WTC11 (cell line): Measurements from ENCODE around the gene SMARCC2. TPM values are rescaled to one million over a fixed set of nuclear protein-coding genes. Genes with fewer than 3 reads are reported as not detected.

Experiments
- ATF1 ChIP-seq: sonication (generic); formaldehyde crosslinking; IDR thresholded peaks from 2 replicates; pipeline ENCODE4 v1.8.1; 2023; ENCODE audit warnings: mild to moderate bottlenecking, moderate library complexity, missing genetic modification reagents
- CBFB ChIP-seq: sonication (generic); formaldehyde crosslinking; IDR thresholded peaks from 2 replicates; pipeline ENCODE4 v1.8.1; 2022; ENCODE audit warnings: mild to moderate bottlenecking, low read depth, missing genetic modification reagents
- CREM ChIP-seq: sonication (generic); formaldehyde crosslinking; IDR thresholded peaks from 2 replicates; pipeline ENCODE4 v1.8.1; 2022; ENCODE audit warnings: mild to moderate bottlenecking, missing genetic modification reagents, moderate library complexity
- ELF4 ChIP-seq: sonication (generic); formaldehyde crosslinking; IDR thresholded peaks from 2 replicates; pipeline ENCODE4 v1.8.1; 2022; ENCODE audit warnings: low read depth, mild to moderate bottlenecking, moderate library complexity, missing genetic modification reagents
- FOXP1 ChIP-seq: sonication (generic); formaldehyde crosslinking; IDR thresholded peaks from 2 replicates; pipeline ENCODE4 v1.8.0; 2022; ENCODE audit warnings: missing genetic modification reagents, mild to moderate bottlenecking, moderate library complexity, borderline replicate concordance
- GTF2I ChIP-seq: fragments of 250-450 bp; sonication (Bioruptor Pico); conservative IDR thresholded peaks from 2 replicates; pipeline ENCODE4 v1.4.0; 2021; ENCODE audit warnings: mild to moderate bottlenecking
- IRF2 ChIP-seq: sonication (generic); formaldehyde crosslinking; IDR thresholded peaks from 2 replicates; pipeline ENCODE4 v1.8.0; 2022; ENCODE audit warnings: low read depth, missing genetic modification reagents, borderline replicate concordance
- KAT7 ChIP-seq: sonication (generic); formaldehyde crosslinking; IDR thresholded peaks from 2 replicates; pipeline ENCODE4 v1.8.1; 2023; ENCODE audit warnings: missing genetic modification reagents, mild to moderate bottlenecking, borderline replicate concordance
- NFE2L1 ChIP-seq: sonication (generic); formaldehyde crosslinking; IDR thresholded peaks from 2 replicates; pipeline ENCODE4 v1.8.1; 2023; ENCODE audit warnings: missing genetic modification reagents
- NFYB ChIP-seq: sonication (generic); formaldehyde crosslinking; conservative IDR thresholded peaks from 2 replicates; pipeline ENCODE4 v1.8.0; 2022; ENCODE audit warnings: low read depth, missing genetic modification reagents
- NR2C2 ChIP-seq: sonication (generic); formaldehyde crosslinking; IDR thresholded peaks from 2 replicates; pipeline ENCODE4 v1.8.0; 2022; ENCODE audit warnings: mild to moderate bottlenecking, missing genetic modification reagents
- NR3C1 ChIP-seq: sonication (generic); formaldehyde crosslinking; conservative IDR thresholded peaks from 2 replicates; pipeline ENCODE4 v1.8.1; 2023; ENCODE audit warnings: low read depth, mild to moderate bottlenecking, missing genetic modification reagents
- OVOL2 ChIP-seq: fragments of 250-450 bp; sonication (Bioruptor Pico); IDR thresholded peaks from 2 replicates; pipeline ENCODE4 v1.9.0; 2021; ENCODE audit warnings: mild to moderate bottlenecking, borderline replicate concordance
- PRRX2 ChIP-seq: fragments of 250-450 bp; sonication (Bioruptor Pico); IDR thresholded peaks from 2 replicates; pipeline ENCODE4 v1.8.0; 2021; ENCODE audit warnings: mild to moderate bottlenecking
- SMAD3 ChIP-seq: sonication (generic); formaldehyde crosslinking; IDR thresholded peaks from 2 replicates; pipeline ENCODE4 v1.8.0; 2022; ENCODE audit warnings: missing genetic modification reagents, mild to moderate bottlenecking, borderline replicate concordance
- TCF7 ChIP-seq: sonication (generic); formaldehyde crosslinking; IDR thresholded peaks from 2 replicates; pipeline ENCODE4 v1.8.0; 2022; ENCODE audit warnings: mild to moderate bottlenecking, low read depth, missing genetic modification reagents, moderate library complexity
- TEAD1 ChIP-seq: sonication (generic); formaldehyde crosslinking; IDR thresholded peaks from 2 replicates; pipeline ENCODE4 v1.8.0; 2022; ENCODE audit warnings: mild to moderate bottlenecking, missing genetic modification reagents
- TEAD4 ChIP-seq: sonication (generic); formaldehyde crosslinking; IDR thresholded peaks from 2 replicates; pipeline ENCODE4 v1.8.0; 2022; ENCODE audit warnings: mild to moderate bottlenecking, missing genetic modification reagents
- ZNF121 ChIP-seq: sonication (generic); formaldehyde crosslinking; IDR thresholded peaks from 2 replicates; pipeline ENCODE4 v1.8.0; 2023; ENCODE audit warnings: missing genetic modification reagents
- ZNF219 ChIP-seq: sonication (generic); formaldehyde crosslinking; IDR thresholded peaks from 2 replicates; pipeline ENCODE4 v1.8.0; 2023; ENCODE audit warnings: missing genetic modification reagents, mild to moderate bottlenecking, borderline replicate concordance
- ZNF317 ChIP-seq: sonication (generic); formaldehyde crosslinking; IDR thresholded peaks from 2 replicates; pipeline ENCODE4 v1.8.1; 2023; ENCODE audit warnings: low read depth, mild to moderate bottlenecking, moderate library complexity, missing genetic modification reagents, borderline replicate concordance
- ZNF423 ChIP-seq: fragments of 250-450 bp; sonication (Bioruptor Pico); IDR thresholded peaks from 2 replicates; pipeline ENCODE4 v2.1.2; 2022; ENCODE audit warnings: mild to moderate bottlenecking, moderate library complexity
- ZNF671 ChIP-seq: fragments of 250-450 bp; sonication (Bioruptor Pico); IDR thresholded peaks from 2 replicates; pipeline ENCODE4 v1.8.0; 2021; ENCODE audit warnings: mild to moderate bottlenecking
- total RNA-seq: library from RNA; stranded (reverse); gene quantifications from 3 replicates; pipeline ENCODE4 v1.2.3, GENCODE V29; 2021
- TF ChIP-seq, protein P1 (sequence below): fragments of 250-450 bp; sonication (Bioruptor Pico); IDR thresholded peaks from 2 replicates; pipeline ENCODE4 v1.9.0; 2021; ENCODE audit warnings: moderate library complexity, mild to moderate bottlenecking, inconsistent platforms, borderline replicate concordance
- TF ChIP-seq, protein P2 (sequence below): fragments of 250-450 bp; sonication (Bioruptor Pico); IDR thresholded peaks from 2 replicates; pipeline ENCODE4 v1.9.0; 2021; ENCODE audit warnings: mild to moderate bottlenecking
- TF ChIP-seq, protein P3 (sequence below): sonication (generic); formaldehyde crosslinking; IDR thresholded peaks from 2 replicates; pipeline ENCODE4 v1.8.1; 2023; ENCODE audit warnings: mild to moderate bottlenecking, missing genetic modification reagents
- TF ChIP-seq, protein P4 (sequence below): sonication (generic); formaldehyde crosslinking; IDR thresholded peaks from 2 replicates; pipeline ENCODE4 v1.8.1; 2023; ENCODE audit warnings: mild to moderate bottlenecking, missing genetic modification reagents, moderate library complexity
- TF ChIP-seq, protein P5 (sequence below): fragments of 250-450 bp; sonication (Bioruptor Pico); IDR thresholded peaks from 2 replicates; pipeline ENCODE4 v1.8.0; 2021; ENCODE audit warnings: mild to moderate bottlenecking
- TF ChIP-seq, protein P6 (sequence below): sonication (generic); formaldehyde crosslinking; IDR thresholded peaks from 2 replicates; pipeline ENCODE4 v1.8.1; 2022; ENCODE audit warnings: mild to moderate bottlenecking, missing genetic modification reagents, moderate library complexity, borderline replicate concordance
- TF ChIP-seq, protein P7 (sequence below): sonication (generic); formaldehyde crosslinking; IDR thresholded peaks from 2 replicates; pipeline ENCODE4 v1.8.1; 2022; ENCODE audit warnings: low read depth, missing genetic modification reagents, borderline replicate concordance
- TF ChIP-seq, protein P8 (sequence below): sonication (generic); formaldehyde crosslinking; IDR thresholded peaks from 2 replicates; pipeline ENCODE4 v1.8.0; 2022; ENCODE audit warnings: mild to moderate bottlenecking, missing genetic modification reagents

The SMARCC2 gene
- total RNA-seq, 1 experiment from 2014 or later: 76.8 TPM

DNA sequence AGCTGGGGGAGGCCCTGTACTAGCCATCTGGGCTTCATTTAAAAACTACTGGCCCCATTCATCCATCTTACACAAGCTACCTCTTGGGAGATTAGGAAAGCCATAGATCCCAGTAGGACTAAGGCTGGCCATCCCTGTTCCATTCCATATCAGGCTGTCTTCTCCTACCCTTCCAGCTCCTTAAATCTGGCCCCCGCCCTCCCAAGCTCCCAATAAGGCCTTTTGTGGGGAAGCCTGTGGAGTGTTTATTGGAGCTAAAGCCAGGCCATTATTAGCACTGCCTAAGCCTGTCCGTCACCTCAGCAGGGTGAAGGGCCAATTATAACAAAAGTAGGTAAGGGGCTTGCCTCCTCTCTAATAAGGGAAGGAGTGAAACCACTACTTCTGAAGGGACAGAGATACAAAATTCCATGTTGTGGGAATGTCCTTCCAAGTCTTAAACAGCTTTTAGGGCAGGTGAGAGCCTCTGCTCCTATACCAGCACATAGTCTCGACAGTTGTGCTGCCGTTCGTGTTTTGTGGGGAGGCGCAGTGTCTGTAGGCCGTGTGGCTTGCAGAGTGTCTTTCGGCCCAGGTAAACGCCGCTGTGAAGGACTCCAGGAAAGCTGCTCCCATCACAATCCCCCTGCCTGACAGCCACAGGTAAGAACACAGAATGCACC is 27.5 kb downstream of the SMARCC2 start (continued):
- TF ChIP-seq, protein P1, sequence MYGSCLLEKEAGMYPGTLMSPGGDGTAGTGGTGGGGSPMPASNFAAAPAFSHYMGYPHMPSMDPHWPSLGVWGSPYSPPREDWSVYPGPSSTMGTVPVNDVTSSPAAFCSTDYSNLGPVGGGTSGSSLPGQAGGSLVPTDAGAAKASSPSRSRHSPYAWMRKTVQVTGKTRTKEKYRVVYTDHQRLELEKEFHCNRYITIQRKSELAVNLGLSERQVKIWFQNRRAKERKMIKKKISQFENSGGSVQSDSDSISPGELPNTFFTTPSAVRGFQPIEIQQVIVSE (CRISPR knock-in tag): no peak
- TF ChIP-seq OVOL2 (CRISPR knock-in tag) (no peak), CREM (CRISPR knock-in tag) (no peak), NFE2L1 (no peak), ZNF219 (CRISPR knock-in tag) (no peak), GTF2I (CRISPR knock-in tag) (no peak), ZNF423 (CRISPR knock-in tag) (no peak), TCF7 (CRISPR knock-in tag) (no peak), ZNF317 (CRISPR knock-in tag) (no peak), TEAD1 (CRISPR knock-in tag) (no peak), NFYB (CRISPR knock-in tag) (no peak), ZNF671 (CRISPR knock-in tag) (peak; percentile 35; the same call in 1 of the 2 replicates), KAT7 (no peak), SMAD3 (CRISPR knock-in tag) (no peak), NR2C2 (CRISPR knock-in tag) (no peak), ATF1 (CRISPR knock-in tag) (no peak), TEAD4 (no peak), NR3C1 (no peak), FOXP1 (CRISPR knock-in tag) (no peak), IRF2 (CRISPR knock-in tag) (no peak), CBFB (CRISPR knock-in tag) (no peak), PRRX2 (CRISPR knock-in tag) (peak; percentile 84; the same call in 1 of the 2 replicates), ELF4 (no peak), ZNF121 (CRISPR knock-in tag) (no peak)
- TF ChIP-seq, protein P2, sequence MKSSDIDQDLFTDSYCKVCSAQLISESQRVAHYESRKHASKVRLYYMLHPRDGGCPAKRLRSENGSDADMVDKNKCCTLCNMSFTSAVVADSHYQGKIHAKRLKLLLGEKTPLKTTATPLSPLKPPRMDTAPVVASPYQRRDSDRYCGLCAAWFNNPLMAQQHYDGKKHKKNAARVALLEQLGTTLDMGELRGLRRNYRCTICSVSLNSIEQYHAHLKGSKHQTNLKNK (CRISPR knock-in tag): no peak
- TF ChIP-seq, protein P3, sequence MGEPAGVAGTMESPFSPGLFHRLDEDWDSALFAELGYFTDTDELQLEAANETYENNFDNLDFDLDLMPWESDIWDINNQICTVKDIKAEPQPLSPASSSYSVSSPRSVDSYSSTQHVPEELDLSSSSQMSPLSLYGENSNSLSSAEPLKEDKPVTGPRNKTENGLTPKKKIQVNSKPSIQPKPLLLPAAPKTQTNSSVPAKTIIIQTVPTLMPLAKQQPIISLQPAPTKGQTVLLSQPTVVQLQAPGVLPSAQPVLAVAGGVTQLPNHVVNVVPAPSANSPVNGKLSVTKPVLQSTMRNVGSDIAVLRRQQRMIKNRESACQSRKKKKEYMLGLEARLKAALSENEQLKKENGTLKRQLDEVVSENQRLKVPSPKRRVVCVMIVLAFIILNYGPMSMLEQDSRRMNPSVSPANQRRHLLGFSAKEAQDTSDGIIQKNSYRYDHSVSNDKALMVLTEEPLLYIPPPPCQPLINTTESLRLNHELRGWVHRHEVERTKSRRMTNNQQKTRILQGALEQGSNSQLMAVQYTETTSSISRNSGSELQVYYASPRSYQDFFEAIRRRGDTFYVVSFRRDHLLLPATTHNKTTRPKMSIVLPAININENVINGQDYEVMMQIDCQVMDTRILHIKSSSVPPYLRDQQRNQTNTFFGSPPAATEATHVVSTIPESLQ: no peak
- TF ChIP-seq, protein P4, sequence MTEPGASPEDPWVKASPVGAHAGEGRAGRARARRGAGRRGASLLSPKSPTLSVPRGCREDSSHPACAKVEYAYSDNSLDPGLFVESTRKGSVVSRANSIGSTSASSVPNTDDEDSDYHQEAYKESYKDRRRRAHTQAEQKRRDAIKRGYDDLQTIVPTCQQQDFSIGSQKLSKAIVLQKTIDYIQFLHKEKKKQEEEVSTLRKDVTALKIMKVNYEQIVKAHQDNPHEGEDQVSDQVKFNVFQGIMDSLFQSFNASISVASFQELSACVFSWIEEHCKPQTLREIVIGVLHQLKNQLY: no peak
- TF ChIP-seq, protein P5, sequence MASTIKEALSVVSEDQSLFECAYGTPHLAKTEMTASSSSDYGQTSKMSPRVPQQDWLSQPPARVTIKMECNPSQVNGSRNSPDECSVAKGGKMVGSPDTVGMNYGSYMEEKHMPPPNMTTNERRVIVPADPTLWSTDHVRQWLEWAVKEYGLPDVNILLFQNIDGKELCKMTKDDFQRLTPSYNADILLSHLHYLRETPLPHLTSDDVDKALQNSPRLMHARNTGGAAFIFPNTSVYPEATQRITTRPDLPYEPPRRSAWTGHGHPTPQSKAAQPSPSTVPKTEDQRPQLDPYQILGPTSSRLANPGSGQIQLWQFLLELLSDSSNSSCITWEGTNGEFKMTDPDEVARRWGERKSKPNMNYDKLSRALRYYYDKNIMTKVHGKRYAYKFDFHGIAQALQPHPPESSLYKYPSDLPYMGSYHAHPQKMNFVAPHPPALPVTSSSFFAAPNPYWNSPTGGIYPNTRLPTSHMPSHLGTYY (CRISPR knock-in tag): 0 out of 2 replicates have a peak, but pooled peaks have one; percentile 17
- TF ChIP-seq, protein P6, sequence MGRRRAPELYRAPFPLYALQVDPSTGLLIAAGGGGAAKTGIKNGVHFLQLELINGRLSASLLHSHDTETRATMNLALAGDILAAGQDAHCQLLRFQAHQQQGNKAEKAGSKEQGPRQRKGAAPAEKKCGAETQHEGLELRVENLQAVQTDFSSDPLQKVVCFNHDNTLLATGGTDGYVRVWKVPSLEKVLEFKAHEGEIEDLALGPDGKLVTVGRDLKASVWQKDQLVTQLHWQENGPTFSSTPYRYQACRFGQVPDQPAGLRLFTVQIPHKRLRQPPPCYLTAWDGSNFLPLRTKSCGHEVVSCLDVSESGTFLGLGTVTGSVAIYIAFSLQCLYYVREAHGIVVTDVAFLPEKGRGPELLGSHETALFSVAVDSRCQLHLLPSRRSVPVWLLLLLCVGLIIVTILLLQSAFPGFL: no peak
- TF ChIP-seq, protein P7, sequence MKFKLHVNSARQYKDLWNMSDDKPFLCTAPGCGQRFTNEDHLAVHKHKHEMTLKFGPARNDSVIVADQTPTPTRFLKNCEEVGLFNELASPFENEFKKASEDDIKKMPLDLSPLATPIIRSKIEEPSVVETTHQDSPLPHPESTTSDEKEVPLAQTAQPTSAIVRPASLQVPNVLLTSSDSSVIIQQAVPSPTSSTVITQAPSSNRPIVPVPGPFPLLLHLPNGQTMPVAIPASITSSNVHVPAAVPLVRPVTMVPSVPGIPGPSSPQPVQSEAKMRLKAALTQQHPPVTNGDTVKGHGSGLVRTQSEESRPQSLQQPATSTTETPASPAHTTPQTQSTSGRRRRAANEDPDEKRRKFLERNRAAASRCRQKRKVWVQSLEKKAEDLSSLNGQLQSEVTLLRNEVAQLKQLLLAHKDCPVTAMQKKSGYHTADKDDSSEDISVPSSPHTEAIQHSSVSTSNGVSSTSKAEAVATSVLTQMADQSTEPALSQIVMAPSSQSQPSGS: no peak
- TF ChIP-seq, protein P8, sequence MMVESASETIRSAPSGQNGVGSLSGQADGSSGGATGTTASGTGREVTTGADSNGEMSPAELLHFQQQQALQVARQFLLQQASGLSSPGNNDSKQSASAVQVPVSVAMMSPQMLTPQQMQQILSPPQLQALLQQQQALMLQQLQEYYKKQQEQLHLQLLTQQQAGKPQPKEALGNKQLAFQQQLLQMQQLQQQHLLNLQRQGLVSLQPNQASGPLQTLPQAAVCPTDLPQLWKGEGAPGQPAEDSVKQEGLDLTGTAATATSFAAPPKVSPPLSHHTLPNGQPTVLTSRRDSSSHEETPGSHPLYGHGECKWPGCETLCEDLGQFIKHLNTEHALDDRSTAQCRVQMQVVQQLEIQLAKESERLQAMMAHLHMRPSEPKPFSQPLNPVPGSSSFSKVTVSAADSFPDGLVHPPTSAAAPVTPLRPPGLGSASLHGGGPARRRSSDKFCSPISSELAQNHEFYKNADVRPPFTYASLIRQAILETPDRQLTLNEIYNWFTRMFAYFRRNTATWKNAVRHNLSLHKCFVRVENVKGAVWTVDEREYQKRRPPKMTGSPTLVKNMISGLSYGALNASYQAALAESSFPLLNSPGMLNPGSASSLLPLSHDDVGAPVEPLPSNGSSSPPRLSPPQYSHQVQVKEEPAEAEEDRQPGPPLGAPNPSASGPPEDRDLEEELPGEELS (CRISPR knock-in tag): no peak
